ENCODE measurements around the gene CCDC88A. TPM values are rescaled to one million over a fixed set of nuclear protein-coding genes. Genes with fewer than 3 reads are reported as not detected.

The CCDC88A gene
- total and polyA plus RNA-seq, 4 donors = 4.0 to 31.0 (median 15.5) TPM

- no peak for DNase-seq (ENCODE audit: low spot score)
- no peak for TF ChIP-seq RAD21 (IDR thresholded peaks at IDR 0.05)
- TF ChIP-seq ZBTB33 (IDR thresholded peaks at IDR 0.05) = no peak
- TF ChIP-seq YY1 (IDR thresholded peaks at IDR 0.05) = no peak
- no peak for TF ChIP-seq JUND (IDR thresholded peaks at IDR 0.05)
- TF ChIP-seq HNF4A (conservative IDR thresholded peaks at IDR 0.05) = no peak
- no peak for TF ChIP-seq MAX (IDR thresholded peaks at IDR 0.05)
- TF ChIP-seq CTCF (IDR thresholded peaks at IDR 0.05; ENCODE audit: low read depth, low read length, missing input control) = no peak
- WGBS = 92% methylated on average over 9 of the region's 9 CpGs
- no peaks in the 10 kb centered on the region for H3K27me3 ChIP-seq (ENCODE audit: control insufficient read depth in 4 of 4, insufficient read depth in 4 of 4, low read length in 3 of 4)
- no peaks in the 10 kb centered on the region for H3K4me1 ChIP-seq (ENCODE audit: control insufficient read depth in 4 of 4, insufficient read depth in 4 of 4, low read length in 3 of 4)
- no peak overlapping the region for H3K9ac ChIP-seq (ENCODE audit: low read depth in 1 of 2, low read length in 2 of 2)
- no peaks in the 10 kb centered on the region for H3K36me3 ChIP-seq (ENCODE audit: control insufficient read depth in 4 of 4, insufficient read depth in 3 of 4, low read depth in 1 of 4, low read length in 3 of 4)
- no peaks in the 10 kb centered on the region for H3K9me3 ChIP-seq (ENCODE audit: control insufficient read depth in 4 of 4, low read length in 3 of 4)
- no peak overlapping the region for H3K4me3 ChIP-seq (ENCODE audit: low read depth in 1 of 3, low read length in 3 of 3)
- no peak overlapping the region for H3K27ac ChIP-seq (ENCODE audit: low read depth in 1 of 2, low read length in 2 of 2)
Observed at GRCh38 chr2:55437515-55438390, 18.1 kb upstream of the CCDC88A start.

GRCh38 chr2:55431982-55432627, 12.4 kb upstream of the CCDC88A start:
- Histone ChIP-seq H3K36me3 (ENCODE audit: control insufficient read depth in 4 of 4, insufficient read depth in 3 of 4, low read depth in 1 of 4, low read length in 3 of 4) (no peaks in the 10 kb centered on the region), H3K9me3 (ENCODE audit: control insufficient read depth in 4 of 4, low read length in 3 of 4) (no peaks in the 10 kb centered on the region), H3K27me3 (ENCODE audit: control insufficient read depth in 4 of 4, insufficient read depth in 4 of 4, low read length in 3 of 4) (no peaks in the 10 kb centered on the region), H3K4me3 (ENCODE audit: low read depth in 1 of 3, low read length in 3 of 3) (no peak overlapping the region), H3K4me1 (ENCODE audit: control insufficient read depth in 4 of 4, insufficient read depth in 4 of 4, low read length in 3 of 4) (peaks cover 0 to 3% (median 0%) of the 10 kb centered on the region in 4 donors), H3K27ac (ENCODE audit: low read depth in 1 of 2, low read length in 2 of 2) (no peak overlapping the region), H3K9ac (ENCODE audit: low read depth in 1 of 2, low read length in 2 of 2) (peak overlapping the region in 1 of 2 donors; percentile 63)
- WGBS = 37% methylated on average over 3 of the region's 3 CpGs
- TF ChIP-seq CTCF (IDR thresholded peaks at IDR 0.05; ENCODE audit: low read depth, low read length, missing input control) (peak; percentile 59), HNF4A (conservative IDR thresholded peaks at IDR 0.05) (no peak), ZBTB33 (IDR thresholded peaks at IDR 0.05) (no peak), RAD21 (IDR thresholded peaks at IDR 0.05) (peak; percentile 91 to 93), MAX (IDR thresholded peaks at IDR 0.05) (no peak), GABPA (IDR thresholded peaks at IDR 0.05 in 1 of 2, conservative IDR thresholded peaks at IDR 0.05 in 1 of 2) (no peak), EGR1 (IDR thresholded peaks at IDR 0.05; ENCODE audit: low read depth in 2 of 2) (no peak)
- DNase-seq (ENCODE audit: low spot score) = no peak
